ENCODE measurements around the gene NOXRED1. TPM values are rescaled to one million over a fixed set of nuclear protein-coding genes. Genes with fewer than 3 reads are reported as not detected.

Gene NOXRED1
- total RNA-seq, 1 experiment from 2014 or later = 0.41 TPM

GRCh38 chr14:77356899-77357298, 66.4 kb downstream of the NOXRED1 start:
- Mint-ChIP-seq H3K4me3 (ENCODE audit: unreplicated experiment) (no peak overlapping the region), H3K9me3 (ENCODE audit: unreplicated experiment) (no peaks in the 10 kb centered on the region), H3K27me3 (ENCODE audit: insufficient read depth, unreplicated experiment) (no peaks in the 10 kb centered on the region), H3K27ac (ENCODE audit: unreplicated experiment) (no peak overlapping the region), H3K36me3 (ENCODE audit: insufficient read depth, unreplicated experiment) (no peaks in the 10 kb centered on the region), H3K4me1 (ENCODE audit: low read depth, unreplicated experiment) (peaks cover 6% of the 10 kb centered on the region)
- DNase-seq = no peak
- intact Hi-C loops (cut with micrococcal nuclease; ENCODE audit: unreplicated experiment) = no loop called here
- no TSS peak for BruUV-seq (replicated peaks)
- no peak for TF ChIP-seq CTCF (IDR thresholded peaks at IDR 0.05; ENCODE audit: insufficient read depth in 1 of 2, low read depth in 1 of 2, low read length in 1 of 2, severe bottlenecking in 1 of 2, unreplicated experiment in 1 of 2)
- H3K27me3 ChIP-seq (replicated peaks; ENCODE audit: control insufficient read depth, insufficient read depth, low read length) = no peaks in the 10 kb centered on the region
- POLR2A ChIA-PET = no interaction called here
- CTCF ChIA-PET = interaction anchor here (2.5 kb wide), 1 partner anchor 41 kb away, joined by 5 read pairs; no protein-coding TSS in a partner anchor
- no peaks in the 10 kb centered on the region for H3K9me3 ChIP-seq
- H3K4me3 ChIP-seq (ENCODE audit: low read depth, low read length) = no peak overlapping the region
- no peaks in the 10 kb centered on the region for H3K4me1 ChIP-seq
- no peaks in the 10 kb centered on the region for H3K36me3 ChIP-seq (ENCODE audit: control insufficient read depth, insufficient read depth, low read length)

DNA sequence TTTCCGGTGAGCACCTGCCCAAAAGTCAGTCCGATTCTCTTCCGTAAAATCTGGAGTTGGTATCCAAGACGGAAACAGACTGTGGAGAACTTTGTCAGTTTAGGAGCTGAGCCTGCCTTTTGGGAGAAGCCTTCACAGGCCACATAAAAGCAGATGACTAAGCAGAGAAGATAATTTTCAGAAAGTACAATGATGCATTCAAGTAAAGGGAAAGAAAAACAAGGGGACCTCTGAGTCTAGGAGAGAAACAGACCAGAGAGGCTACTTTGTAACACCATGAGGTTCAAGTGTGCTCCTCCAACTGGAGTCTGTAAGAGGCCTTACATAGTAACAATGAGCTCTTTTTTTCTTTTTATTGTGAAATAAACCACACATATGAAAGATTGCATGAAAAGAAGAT, 67.5 kb downstream of the NOXRED1 start:
- TF ChIP-seq CTCF (IDR thresholded peaks at IDR 0.05; ENCODE audit: insufficient read depth in 1 of 2, low read depth in 1 of 2, low read length in 1 of 2, severe bottlenecking in 1 of 2, unreplicated experiment in 1 of 2) = no peak

DNA sequence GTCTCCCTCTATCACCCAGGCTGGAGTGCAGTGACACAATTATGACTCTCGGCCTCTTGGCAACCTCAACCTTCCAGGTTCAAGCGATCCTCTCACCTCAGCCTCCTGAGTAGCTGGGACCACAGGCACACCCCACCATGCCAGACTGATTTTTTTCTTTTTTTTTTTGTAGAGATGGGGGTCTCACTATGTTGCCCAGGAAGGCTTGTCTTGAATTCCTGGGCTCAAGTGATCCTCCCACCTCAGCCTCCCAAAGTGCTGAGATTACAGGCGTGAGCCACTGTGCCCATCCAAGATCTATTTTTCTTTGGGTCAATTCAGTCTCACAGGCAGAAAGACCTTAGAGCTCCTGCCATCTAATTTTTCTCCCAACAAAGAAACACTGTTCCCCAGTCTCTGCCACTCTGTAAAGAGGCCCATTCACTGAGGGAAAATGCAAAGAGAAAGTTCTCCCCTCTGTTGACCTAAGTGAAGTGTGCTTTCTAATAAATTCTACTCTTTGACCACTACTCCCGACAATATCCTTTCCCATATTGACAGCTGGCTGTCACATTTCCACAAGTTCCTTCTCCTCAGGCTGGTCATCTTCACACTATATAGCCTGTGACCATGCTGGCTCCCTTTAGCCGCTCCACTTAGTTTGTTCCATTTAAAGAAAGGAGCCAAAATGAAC, 69.7 kb downstream of the NOXRED1 start:
- intact Hi-C loops (cut with micrococcal nuclease; ENCODE audit: unreplicated experiment) = no loop called here

More for the DNA sequence above, 67.5 kb downstream of the NOXRED1 start:
- ChIA-PET POLR2A (interaction anchor here (0.5 kb wide), 1 partner anchor 235 kb away, joined by 3 read pairs; no protein-coding TSS in a partner anchor), CTCF (interaction anchor here (2.5 kb wide), 1 partner anchor 40 kb away, joined by 5 read pairs; no protein-coding TSS in a partner anchor)
- H3K9me3 ChIP-seq = no peaks in the 10 kb centered on the region
- H3K36me3 Mint-ChIP-seq (ENCODE audit: insufficient read depth, unreplicated experiment) = no peaks in the 10 kb centered on the region
- H3K27me3 Mint-ChIP-seq (ENCODE audit: insufficient read depth, unreplicated experiment) = no peaks in the 10 kb centered on the region
- no peak overlapping the region for H3K4me3 Mint-ChIP-seq (ENCODE audit: unreplicated experiment)
- no TSS peak for BruUV-seq (replicated peaks)
- H3K4me1 Mint-ChIP-seq (ENCODE audit: low read depth, unreplicated experiment) = peaks cover 6% of the 10 kb centered on the region
- no peak for DNase-seq
- no peak overlapping the region for H3K4me3 ChIP-seq (ENCODE audit: low read depth, low read length)
- H3K9me3 Mint-ChIP-seq (ENCODE audit: unreplicated experiment) = no peaks in the 10 kb centered on the region
- no peak overlapping the region for H3K27ac Mint-ChIP-seq (ENCODE audit: unreplicated experiment)
- no peaks in the 10 kb centered on the region for H3K36me3 ChIP-seq (ENCODE audit: control insufficient read depth, insufficient read depth, low read length)
- intact Hi-C loops (cut with micrococcal nuclease; ENCODE audit: unreplicated experiment) = no loop called here
- no peaks in the 10 kb centered on the region for H3K27me3 ChIP-seq (replicated peaks; ENCODE audit: control insufficient read depth, insufficient read depth, low read length)
- H3K4me1 ChIP-seq = no peaks in the 10 kb centered on the region

More for the DNA sequence above, 69.7 kb downstream of the NOXRED1 start:
- CTCF ChIA-PET = no interaction called here
- no peaks in the 10 kb centered on the region for H3K27me3 Mint-ChIP-seq (ENCODE audit: insufficient read depth, unreplicated experiment)
- POLR2A ChIA-PET = no interaction called here
- no peak overlapping the region for H3K27ac Mint-ChIP-seq (ENCODE audit: unreplicated experiment)
- no peaks in the 10 kb centered on the region for H3K9me3 Mint-ChIP-seq (ENCODE audit: unreplicated experiment)
- Histone ChIP-seq H3K27me3 (replicated peaks; ENCODE audit: control insufficient read depth, insufficient read depth, low read length) (no peaks in the 10 kb centered on the region), H3K4me3 (ENCODE audit: low read depth, low read length) (no peak overlapping the region), H3K36me3 (ENCODE audit: control insufficient read depth, insufficient read depth, low read length) (no peaks in the 10 kb centered on the region), H3K4me1 (no peaks in the 10 kb centered on the region), H3K9me3 (no peaks in the 10 kb centered on the region)
- peaks cover 6% of the 10 kb centered on the region for H3K36me3 Mint-ChIP-seq (ENCODE audit: insufficient read depth, unreplicated experiment)
- no peak for TF ChIP-seq CTCF (IDR thresholded peaks at IDR 0.05; ENCODE audit: insufficient read depth in 1 of 2, low read depth in 1 of 2, low read length in 1 of 2, severe bottlenecking in 1 of 2, unreplicated experiment in 1 of 2)
- H3K4me3 Mint-ChIP-seq (ENCODE audit: unreplicated experiment) = no peak overlapping the region
- DNase-seq = no peak
- no TSS peak for BruUV-seq (replicated peaks)
- peaks cover 6% of the 10 kb centered on the region for H3K4me1 Mint-ChIP-seq (ENCODE audit: low read depth, unreplicated experiment)

Measured in Caco-2 (cell line).